ENCODE results near the gene FAM229B. TPM values are rescaled to one million over a fixed set of nuclear protein-coding genes. Genes with fewer than 3 reads are reported as not detected.

Gene FAM229B
- total RNA-seq, 1 donor from 2014 or later, result 9.4 TPM

DNA sequence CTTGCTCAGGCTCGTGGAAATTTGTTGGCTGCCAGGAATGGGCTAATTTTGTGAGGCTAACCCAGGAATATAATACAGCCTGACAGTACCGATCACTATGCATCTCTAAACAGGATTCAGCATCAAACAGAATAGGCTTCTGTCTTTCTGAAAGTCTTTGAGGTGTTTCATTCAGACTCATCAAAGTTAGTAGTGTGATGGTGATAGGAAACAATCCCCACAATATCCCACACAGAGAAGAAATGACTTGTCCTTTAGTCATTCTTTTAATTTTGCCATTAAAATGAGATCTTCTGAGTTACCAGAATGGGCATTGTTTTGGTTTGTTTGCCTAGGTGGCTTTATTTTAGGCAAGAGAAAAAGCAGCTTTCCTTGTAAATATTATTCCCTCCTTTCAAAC lies 54.3 kb downstream of the FAM229B start:
- DNase-seq (ENCODE audit: low spot score), result no peak

DNA sequence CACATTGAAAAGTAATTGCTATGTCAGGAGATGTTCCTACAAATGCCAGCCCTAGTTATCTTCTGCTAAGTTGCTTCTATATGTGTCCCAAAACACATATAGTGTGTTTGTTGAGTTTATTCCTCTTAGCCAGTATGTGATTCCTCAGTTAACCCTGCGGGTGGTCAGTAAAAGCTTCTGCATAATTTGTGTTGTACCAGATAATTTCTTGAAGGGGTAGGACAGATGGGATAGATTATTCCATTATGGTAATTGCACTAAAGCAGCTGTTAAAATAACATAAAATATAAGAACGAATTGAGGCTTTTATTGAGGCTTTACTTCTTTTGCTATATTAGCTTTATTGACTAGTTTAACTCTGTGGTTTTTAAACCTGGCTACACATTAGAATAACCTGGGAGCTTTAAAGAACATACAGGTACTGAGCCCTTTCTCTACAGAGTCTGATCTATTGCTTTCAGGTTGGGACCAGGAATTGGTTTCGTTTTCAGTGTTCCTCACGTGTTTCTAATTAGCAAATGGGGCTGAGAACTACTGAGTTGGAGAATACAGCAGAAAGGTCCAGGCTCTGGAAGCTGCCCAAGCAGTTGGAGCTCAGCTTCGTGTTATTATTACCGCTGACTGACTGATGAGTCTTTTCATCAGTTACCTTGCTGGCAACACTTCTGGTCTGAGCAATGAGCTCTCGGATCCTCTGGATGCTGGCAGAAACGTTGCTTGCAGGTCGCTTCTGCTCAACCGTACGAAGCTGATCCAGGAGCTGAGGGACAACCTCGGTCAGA lies 56.9 kb downstream of the FAM229B start:
- no peak for DNase-seq (ENCODE audit: low spot score)

DNA sequence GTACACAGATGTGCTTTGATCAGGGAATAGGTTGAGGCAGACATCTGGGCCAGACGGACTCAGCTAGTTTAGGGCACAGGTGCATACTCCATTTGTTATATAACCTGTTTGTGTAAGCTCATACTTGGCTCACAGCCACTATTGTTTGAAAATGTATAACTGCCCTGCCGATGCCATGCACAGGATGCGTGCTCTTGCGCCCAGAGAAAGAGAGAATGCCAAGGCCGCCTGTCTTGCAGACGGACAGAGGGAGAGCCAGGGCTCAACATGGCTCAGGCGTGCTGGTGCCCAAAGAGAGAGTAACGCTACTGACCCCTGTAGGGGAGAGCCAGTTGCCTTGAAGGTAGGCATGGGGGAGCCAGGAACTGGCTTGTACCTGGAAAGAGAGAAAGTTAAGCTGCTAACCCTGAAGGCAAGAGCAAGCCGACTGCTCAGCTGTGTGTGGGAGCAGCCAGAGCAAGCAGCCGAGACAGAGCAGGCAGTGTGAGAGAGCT lies 57.7 kb downstream of the FAM229B start:
- no peak for DNase-seq (ENCODE audit: low spot score)

DNA sequence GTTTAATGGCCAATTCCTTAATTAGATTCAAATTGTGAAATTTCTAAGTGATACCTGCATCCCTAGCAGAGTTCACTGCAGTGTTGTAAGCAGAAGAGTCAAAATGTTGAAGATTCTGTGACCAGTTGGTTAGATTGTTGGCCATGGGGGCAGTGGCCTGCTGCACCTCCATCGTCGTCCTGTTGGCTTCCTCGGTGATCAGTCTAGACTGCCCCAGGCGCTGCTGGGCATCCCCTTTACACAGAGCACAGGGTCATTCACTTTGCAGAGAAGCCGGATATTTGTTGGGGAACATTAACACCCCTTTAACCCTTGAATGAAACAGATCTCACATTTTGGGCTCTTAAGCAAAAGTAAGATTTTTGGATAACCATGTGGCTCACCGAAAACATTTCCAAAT lies 60.7 kb downstream of the FAM229B start:
- no peak for DNase-seq (ENCODE audit: low spot score)

DNA sequence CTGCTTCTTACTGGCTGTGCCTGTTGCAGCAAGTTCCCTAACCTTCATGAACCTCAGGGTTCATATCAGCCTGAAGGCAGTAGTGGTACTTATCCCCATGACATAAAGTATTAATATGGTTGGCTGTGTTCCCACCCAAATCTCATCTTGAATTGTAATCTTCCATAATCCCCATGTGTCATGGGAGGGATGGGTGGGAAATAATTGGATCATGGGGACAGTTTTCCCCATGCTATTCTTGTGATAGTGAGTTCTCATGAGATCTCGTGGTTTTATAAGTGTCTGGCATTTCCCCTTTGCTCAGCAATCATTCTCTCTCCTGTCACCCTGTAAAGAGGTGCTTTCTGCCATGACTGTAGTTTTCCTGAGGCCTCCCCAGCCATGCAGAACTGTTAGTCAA lies 61.8 kb downstream of the FAM229B start:
- peak; percentile 21 for DNase-seq (ENCODE audit: low spot score)

DNA sequence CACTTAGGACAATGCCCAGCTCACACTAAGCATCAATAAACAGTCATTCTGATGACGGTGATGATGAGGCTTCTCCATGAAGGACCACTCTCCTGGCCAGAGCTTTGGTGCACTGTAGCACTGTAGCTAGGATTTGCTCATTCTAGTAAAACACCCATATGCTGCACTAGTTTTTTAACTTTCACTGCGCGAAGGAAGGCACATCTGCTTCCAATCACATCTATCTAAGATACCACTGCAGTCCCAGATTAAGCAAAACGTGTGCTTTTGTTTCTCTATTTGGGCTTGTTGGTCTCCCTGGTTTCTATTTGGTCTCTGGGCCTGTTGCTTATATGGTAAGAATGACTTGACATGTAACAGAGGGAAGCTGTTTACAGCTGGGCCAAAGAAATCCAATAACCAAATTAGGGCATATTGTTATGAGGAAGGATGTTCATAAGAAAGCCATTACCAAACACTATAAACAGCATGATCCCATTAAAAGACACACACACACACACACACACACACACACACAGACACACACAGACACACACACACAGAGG lies 62.4 kb downstream of the FAM229B start:
- peak; percentile 85 for DNase-seq (ENCODE audit: low spot score)

DNA sequence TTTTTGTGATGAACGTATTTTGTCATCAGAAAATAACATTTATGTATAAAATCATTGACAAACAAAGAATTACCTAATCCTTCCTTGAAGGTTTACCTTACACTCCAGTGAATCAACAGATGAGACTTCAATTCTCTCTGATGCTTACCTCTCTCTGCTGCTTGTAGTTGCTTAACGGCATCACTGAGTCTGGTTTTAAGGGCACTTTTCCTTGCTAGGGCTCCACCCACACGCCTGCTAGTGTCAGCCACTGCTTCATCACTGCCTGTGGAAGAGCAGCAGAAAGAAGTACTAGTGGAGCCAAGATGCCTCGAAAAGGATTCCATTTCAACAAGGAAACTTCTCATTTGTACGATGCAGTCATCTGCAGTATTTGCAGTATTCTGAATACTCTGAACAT lies 63.0 kb downstream of the FAM229B start:
- peak; percentile 75 for DNase-seq (ENCODE audit: low spot score)

Other genes with a start within 250 kb of the FAM229B start
- gene FYN, start 214.1 kb upstream of the FAM229B start, total RNA-seq (ENCODE audit: insufficient read depth, low replicate concordance), result 163 TPM
- gene CCN6, start 33.5 kb upstream of the FAM229B start, total RNA-seq (ENCODE audit: insufficient read depth, low replicate concordance), result 6.7 TPM
- gene TUBE1, start 109 bp upstream of the FAM229B start, total RNA-seq (ENCODE audit: insufficient read depth, low replicate concordance), result 83.3 TPM
- gene LAMA4, start 167.0 kb downstream of the FAM229B start, total RNA-seq (ENCODE audit: insufficient read depth, low replicate concordance), result 336 TPM